GM21528 (cell line): ENCODE data around the gene MDH1B.
"Not testable (repeated sequence)": the region's sequence is repeated elsewhere in the genome, so short reads cannot be mapped to it uniquely, and the experiment has no call there.

Source experiments
- ATAC-seq: cut with Tn5 transposase; IDR thresholded peaks from one replicate; pipeline ENCODE4 v1.9.1; 2021; ENCODE audit warnings: mild to moderate bottlenecking, moderate library complexity; ENCODE audit not compliant: unreplicated experiment, low FRiP score

The MDH1B gene

GRCh38 chr2:206765242-206766056 is at the start of gene MDH1B, which contains the start of gene FASTKD2:
Gene MDH1B, minus strand, starts transcription at chr2:206765328. Its CDS starts 57 bp downstream, at chr2:206765271.
Gene FASTKD2, plus strand, starts transcription at chr2:206765606. Its CDS starts 1,088 bp downstream, at chr2:206766694.
- peak; percentile 97 for ATAC-seq

DNA sequence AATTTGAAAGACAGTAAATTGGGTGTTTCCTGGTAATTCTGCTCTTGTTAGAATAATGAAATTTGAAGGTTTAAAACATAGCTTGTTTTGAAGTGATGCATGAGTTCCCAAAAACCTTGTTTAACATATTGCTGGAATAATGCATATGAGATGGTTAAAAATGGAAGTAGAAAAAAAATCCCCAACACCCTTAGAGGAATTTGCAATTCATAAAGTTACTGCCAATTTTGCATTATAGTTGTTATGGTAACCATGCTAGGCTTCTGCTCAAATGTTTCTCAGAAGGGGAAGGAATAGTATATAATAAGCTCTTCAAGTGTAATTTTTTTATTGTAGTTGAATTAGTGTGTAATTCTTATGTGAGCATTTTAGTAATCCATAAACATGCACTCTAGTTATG is 49.4 kb upstream of the MDH1B start:
- ATAC-seq = no peak

GRCh38 chr2:206812471-206812870 is 47.3 kb upstream of the MDH1B start:
- ATAC-seq = not testable (repeated sequence)

DNA sequence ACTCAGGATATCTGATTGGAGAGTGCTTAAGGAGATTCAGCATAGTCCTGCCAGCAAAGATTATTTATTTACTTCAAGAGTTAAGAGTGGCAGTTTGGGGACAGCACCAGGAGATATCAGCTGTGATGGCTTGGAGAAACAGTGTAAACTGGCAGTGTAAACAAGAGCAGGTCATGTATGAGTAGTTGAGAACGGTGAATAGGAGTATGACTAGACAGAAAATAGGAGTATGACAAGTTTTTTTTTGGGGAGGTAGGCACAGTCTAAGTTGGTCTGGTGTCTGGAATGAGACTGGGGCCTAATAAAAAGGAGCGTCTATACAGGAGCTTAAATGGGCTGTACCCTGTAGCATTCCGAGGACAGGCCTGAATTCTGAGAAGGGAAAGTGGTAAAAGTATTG is 42.5 kb upstream of the MDH1B start:
- not testable (repeated sequence) for ATAC-seq

DNA sequence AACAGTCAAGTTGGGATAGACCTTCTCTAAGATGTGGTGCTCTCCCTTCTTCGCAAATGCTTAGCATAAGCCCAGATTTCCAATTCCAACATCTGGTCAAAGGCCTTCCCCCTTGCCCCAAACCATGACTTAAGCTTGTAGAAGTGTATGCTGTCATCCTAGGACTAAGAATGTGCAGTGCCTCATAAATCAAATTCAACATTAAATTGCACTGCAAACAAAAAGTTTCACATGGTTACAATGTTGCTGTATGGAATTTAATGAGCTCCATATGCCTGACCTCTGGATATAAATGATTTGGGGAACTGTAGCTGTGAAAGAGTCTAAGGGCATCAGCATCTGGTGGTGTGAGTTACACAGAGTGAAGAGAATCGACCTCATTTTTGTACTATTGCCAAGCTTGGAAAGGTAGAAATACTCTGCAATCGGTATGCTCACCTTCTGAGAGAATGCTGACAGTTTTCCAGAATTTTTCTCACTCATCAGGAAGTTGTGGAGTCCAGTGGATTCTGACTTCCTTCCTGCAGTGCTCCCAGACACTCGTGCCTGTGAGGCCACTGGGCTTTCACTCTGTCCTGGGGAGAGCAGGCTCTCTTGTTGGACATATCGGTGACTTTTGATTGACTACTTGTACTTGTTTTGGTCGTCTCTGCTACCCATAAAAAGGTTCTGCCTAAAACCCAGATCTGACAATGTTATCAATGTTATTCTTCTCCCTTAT is 40.9 kb upstream of the MDH1B start:
- no peak for ATAC-seq

DNA sequence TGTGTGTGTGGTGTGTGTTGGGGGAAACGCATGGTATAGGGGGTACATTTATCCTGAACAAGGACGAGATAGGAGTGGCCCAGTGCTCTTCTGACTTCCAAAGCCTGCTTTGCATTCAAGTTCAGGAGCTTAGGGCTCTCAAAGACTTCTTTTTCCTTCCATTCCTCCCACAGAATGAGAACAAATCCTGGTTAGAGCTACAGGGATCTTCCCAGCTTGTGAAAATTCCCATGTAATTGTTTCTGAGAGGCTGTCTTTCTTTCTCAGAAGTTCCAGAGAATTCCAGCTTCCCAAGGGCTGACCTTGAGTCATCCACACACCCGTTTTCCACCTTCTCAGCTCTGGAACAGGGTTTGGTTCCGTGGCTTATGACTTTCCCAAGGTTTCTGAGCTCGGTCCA is 39.2 kb upstream of the MDH1B start:
- ATAC-seq = no peak

DNA sequence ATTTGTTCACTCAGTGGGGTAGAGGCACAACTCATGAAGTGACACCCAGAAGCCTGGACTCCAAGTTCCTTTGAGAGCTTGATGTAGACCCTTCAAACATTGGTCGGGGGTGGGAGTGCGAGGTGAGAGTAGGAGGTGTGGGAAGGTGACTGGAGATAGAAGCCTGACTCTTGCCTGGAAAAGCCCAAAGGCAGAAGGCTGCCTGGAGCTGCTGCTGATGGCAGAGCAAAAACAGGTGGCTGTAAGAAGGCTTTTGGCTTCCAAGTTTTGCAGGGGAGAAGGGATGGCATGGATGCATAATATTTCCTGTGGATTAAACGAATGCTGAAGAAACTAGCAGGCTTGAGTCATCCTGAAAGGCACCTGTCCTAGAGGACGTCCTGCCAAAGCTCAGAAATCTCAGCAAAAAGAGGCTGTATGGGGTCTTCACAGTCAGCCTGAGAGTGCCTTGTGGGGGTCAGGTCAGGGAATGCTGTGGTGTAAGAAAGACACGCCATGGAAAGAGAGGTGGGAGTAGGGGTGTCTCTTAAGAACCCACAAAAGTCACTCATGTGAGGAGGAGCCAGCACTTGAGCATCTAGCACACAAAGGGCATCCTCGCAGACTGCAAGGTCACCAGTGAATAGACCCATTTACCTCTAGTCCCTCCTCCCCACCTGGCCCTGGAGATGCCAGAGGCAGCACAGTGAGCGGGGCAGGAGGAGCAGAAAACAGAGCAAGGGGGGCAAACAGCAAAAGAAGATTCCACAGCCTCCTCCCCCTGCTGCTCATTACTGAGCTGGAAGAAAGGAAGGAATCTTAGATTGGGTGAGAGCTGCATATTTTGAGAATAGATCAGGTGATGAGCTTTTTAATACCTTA is 37.8 kb upstream of the MDH1B start:
- no peak for ATAC-seq

DNA sequence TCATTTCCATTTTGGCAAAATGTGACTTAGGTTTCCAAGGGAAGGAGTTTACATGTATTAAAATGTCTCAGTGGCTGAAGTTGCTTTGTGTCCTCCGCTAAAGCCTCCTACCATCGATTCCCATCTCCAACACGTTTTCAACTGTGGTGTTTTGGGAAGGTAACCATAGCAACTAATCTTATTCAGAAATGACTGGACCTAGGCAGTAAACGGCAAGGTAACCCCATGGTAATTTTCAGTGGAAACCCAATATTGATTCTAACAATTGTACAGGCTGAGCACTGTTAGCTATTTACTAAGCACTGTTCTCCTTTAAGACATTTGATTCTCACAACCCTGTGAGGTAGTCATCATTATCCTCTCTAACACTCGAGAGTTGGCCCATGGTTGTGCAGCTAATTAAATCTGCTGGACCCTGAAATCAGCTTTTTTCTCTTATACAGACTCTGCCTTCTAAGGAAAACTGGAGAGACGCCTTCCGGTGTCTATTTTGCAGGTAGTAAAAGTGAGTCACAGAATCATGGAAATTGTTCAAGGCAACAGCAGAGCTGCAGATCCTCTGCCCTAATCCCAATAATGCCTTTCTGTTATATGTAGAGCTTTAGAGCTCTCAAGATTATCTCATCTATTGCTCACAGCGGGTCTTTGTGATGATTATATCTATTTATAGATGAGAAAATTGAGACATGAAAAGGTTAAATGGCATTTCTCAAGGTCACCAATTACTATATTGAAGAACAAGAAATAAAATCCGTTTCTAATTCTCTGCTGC is 36.5 kb upstream of the MDH1B start:
- no peak for ATAC-seq

DNA sequence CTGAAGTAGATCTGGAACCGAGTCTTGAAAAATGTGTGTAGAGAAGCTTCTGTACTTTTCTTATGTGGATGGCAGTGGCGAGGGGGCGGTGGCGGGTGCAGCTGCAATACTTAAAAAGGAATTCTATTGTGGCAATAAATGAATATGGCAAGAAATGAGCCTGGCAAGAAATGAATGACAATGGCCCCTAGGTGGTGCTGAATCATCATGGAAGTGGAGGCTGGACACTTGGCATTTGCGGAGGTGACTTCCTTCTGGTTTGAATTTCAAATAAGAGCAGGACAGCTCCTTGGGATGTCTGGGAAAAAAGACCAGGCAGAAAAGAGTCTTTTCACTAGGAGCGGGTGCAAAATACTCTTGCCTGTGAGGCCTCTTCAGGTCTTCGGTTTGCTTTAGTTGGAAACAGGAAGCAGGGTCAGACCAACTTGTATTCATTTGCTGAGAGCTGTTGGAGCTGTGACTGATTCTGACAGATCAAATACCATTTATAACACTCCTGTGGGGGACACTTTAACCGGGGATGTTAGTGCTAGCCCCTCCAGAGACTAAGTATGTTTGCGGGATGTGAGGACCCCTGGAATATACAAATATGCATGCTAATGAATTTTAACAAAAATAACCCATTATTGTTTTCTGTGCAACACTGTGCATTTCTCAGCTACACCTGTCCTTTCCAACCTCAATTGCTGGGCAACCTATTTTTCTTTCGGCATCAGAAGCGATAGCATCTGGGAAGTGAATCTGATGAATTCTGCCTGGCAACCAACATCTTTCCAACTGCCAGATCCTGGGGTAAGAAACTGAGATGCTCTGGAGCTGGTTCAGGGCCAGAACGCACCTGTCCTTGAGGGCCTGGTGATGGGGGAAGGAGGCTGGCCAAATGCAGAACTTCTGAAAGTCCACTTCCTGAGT is 35.6 kb upstream of the MDH1B start:
- ATAC-seq = no peak

DNA sequence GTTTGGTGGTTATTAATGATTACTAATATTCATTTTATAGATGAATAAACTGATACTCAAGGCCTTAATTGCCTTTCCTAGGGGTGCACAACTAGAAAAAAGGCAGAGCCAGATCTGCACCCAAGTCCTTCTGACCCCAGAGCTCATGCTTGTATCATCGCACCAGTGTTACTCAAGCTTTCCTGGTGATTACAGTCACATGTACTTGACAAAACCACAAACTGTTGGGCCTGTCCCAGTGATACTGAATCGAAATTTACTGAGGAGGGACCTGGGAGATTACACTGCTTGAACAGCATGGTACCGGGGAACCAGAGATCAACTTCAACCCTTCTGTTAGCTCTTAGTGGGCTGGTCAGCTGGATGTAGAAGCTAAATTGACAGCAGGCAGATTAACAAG is 34.0 kb upstream of the MDH1B start:
- no peak for ATAC-seq

DNA sequence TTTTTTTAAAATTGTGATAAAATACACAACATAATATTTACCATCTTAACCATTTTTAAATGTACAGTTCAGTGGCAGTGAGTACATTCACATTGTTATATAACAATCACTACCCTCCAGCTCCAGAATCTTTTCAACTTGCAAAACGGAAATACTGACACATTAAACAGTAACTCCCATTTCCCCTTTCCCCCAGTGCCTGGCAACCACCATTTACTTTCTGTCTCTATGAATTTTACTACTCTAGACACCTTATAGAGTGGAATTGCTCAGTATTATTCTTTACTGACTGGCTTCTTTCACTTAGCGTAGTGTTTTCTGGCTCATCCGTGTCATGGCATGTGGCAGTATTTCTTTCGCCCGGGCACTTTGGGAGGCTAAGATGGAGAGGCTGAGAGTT is 32.9 kb upstream of the MDH1B start:
- peak; percentile 78 for ATAC-seq

GRCh38 chr2:206797376-206797775 is 32.2 kb upstream of the MDH1B start:
- ATAC-seq = no peak

- no peak for ATAC-seq
Measured at GRCh38 chr2:206792645-206793044, 27.5 kb upstream of the MDH1B start.

GRCh38 chr2:206790311-206790935 is 25.3 kb upstream of the MDH1B start:
- ATAC-seq = no peak

GRCh38 chr2:206784559-206785353 is 19.6 kb upstream of the MDH1B start:
- ATAC-seq = no peak

DNA sequence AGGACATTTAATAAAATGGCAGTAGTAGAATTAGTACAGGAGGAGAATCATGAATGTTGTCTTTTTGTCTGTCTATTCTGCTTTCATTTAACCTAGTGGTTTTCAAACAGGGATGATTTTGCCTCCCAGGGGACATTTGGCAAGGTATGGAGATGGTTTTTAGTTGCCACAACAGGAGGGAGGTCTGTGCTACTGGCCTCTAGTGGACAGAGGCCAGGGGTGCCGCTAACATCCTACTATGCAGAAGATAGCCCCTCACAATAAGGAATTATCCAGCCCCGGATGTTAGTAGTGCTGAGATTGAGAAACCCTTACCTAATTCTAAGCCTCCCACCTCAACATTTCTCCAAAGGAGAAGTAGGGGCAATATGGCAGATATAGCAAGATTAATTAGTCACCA is 18.6 kb upstream of the MDH1B start:
- ATAC-seq = no peak

DNA sequence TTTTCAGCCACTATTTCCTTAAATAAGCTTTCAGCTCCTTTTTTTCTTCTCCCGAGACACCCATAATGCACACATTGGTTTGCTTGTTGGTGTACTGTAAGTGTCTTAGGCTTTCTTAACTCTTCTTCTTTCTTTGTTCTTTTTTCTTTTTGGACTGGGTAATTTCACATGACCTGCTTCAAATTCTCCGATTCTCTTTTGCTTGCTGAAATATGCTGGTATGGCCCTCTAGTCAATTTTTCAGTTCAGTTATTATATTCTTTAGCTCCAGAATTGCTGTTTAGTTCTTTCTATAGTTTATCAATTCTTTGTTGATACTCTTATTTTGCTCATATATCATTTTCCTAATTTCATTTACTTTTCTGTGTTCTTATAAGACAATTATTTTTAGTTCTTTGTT is 15.5 kb upstream of the MDH1B start:
- ATAC-seq = no peak

- no peak for ATAC-seq
Measured at GRCh38 chr2:206776432-206776831, 11.3 kb upstream of the MDH1B start.
